ENCODE data around the gene KLC4.

Gene KLC4

GRCh38 chr6:43123461-43124314 lies 64.3 kb downstream of the KLC4 start:
- H3K27ac ChIP-seq = peak overlapping the region; percentile 87; the same call in 1 of the 2 replicates
- POLR2A ChIA-PET (ENCODE audit: low non-redundant PET) = interaction anchor here (0.6 kb wide), 1 partner anchor 11 kb away, joined by 6 read pairs; no protein-coding TSS in a partner anchor
- TF ChIP-seq CTCF (conservative IDR thresholded peaks at IDR 0.05; ENCODE audit: low read depth) = no peak

GRCh38 chr6:43124481-43124880 lies 65.0 kb downstream of the KLC4 start:
- H3K27ac ChIP-seq = peak overlapping the region; percentile 87; the same call in 1 of the 2 replicates
- no peak for DNase-seq (ENCODE audit: low spot score)
- no peak for TF ChIP-seq CTCF (conservative IDR thresholded peaks at IDR 0.05; ENCODE audit: low read depth)
- POLR2A ChIA-PET (ENCODE audit: low non-redundant PET) = no interaction called here
- CTCF ChIA-PET = no interaction called here

More at GRCh38 chr6:43123461-43124314, 64.3 kb downstream of the KLC4 start:
- no peak for DNase-seq (ENCODE audit: low spot score)
- CTCF ChIA-PET = no interaction called here
